Skin epidermis (tissue), 12 donors: ENCODE data around the gene KIAA0930.

Experiments used
- H3K27ac ChIP-seq, 21 experiments: fragments of 200-600 bp; sonication (generic) in 11 of 21; one replicate each; pipeline ENCODE4 v1.5.0; 2020; ENCODE audit warnings: mild to moderate bottlenecking in 3 of 21, inconsistent platforms in 2 of 21, moderate library complexity in 2 of 21
- H3K4me3 ChIP-seq, 7 experiments: fragments of 200-600 bp; sonication (generic) in 2 of 7; one replicate each; pipeline ENCODE4 v1.5.0; 2020; ENCODE audit warnings: inconsistent platforms in 2 of 7, mild to moderate bottlenecking in 2 of 7, moderate library complexity in 1 of 7

KIAA0930 gene

GRCh38 chr22:45159652-45160462 lies 80.8 kb downstream of the KIAA0930 start:
- Histone ChIP-seq H3K4me3 (no peak overlapping the region), H3K27ac (peak overlapping the region in 18 of 21 experiments; percentile 9 to 96 (median 64))

GRCh38 chr22:45157907-45158306 lies 82.8 kb downstream of the KIAA0930 start:
- Histone ChIP-seq H3K4me3 (no peak overlapping the region), H3K27ac (peak overlapping the region in 4 of 21 experiments; percentile 18 to 66 (median 44))

- H3K27ac ChIP-seq, result peak overlapping the region in 2 of 21 experiments; percentile 4 to 21
- H3K4me3 ChIP-seq, result no peak overlapping the region
Observed at GRCh38 chr22:45155050-45155840, 85.4 kb downstream of the KIAA0930 start.

- H3K27ac ChIP-seq, result no peak overlapping the region
Observed at GRCh38 chr22:45154383-45154782, 86.3 kb downstream of the KIAA0930 start.

GRCh38 chr22:45151503-45151902 lies 89.2 kb downstream of the KIAA0930 start:
- H3K27ac ChIP-seq, result no peak overlapping the region
- H3K4me3 ChIP-seq, result no peak overlapping the region

More at GRCh38 chr22:45154383-45154782, 86.3 kb downstream of the KIAA0930 start:
- no peak overlapping the region for H3K4me3 ChIP-seq

GRCh38 chr22:45150139-45150538 lies 90.6 kb downstream of the KIAA0930 start:
- no peak overlapping the region for H3K4me3 ChIP-seq
- H3K27ac ChIP-seq, result peak overlapping the region in 2 of 21 experiments; percentile 24 to 25

- Histone ChIP-seq H3K27ac (no peak overlapping the region), H3K4me3 (no peak overlapping the region)
Observed at GRCh38 chr22:45149671-45150070, 91.0 kb downstream of the KIAA0930 start.

GRCh38 chr22:45144916-45145315 lies 95.8 kb downstream of the KIAA0930 start:
- no peak overlapping the region for H3K4me3 ChIP-seq
- no peak overlapping the region for H3K27ac ChIP-seq

- H3K27ac ChIP-seq, result no peak overlapping the region
- no peak overlapping the region for H3K4me3 ChIP-seq
Observed at GRCh38 chr22:45142376-45142775, 98.3 kb downstream of the KIAA0930 start.
